HG02852 (cell line): ENCODE measurements around the gene AAR2.
A peak's percentile ranks its signal among the peaks of the same experiment; 100 is the strongest.

Experiments used
- ATAC-seq: cut with Tn5 transposase; IDR thresholded peaks from one replicate; pipeline ENCODE4 v1.9.1; 2021; ENCODE audit warnings: mild to moderate bottlenecking, moderate library complexity; ENCODE audit not compliant: unreplicated experiment

AAR2 gene, protein sequence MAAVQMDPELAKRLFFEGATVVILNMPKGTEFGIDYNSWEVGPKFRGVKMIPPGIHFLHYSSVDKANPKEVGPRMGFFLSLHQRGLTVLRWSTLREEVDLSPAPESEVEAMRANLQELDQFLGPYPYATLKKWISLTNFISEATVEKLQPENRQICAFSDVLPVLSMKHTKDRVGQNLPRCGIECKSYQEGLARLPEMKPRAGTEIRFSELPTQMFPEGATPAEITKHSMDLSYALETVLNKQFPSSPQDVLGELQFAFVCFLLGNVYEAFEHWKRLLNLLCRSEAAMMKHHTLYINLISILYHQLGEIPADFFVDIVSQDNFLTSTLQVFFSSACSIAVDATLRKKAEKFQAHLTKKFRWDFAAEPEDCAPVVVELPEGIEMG

DNA sequence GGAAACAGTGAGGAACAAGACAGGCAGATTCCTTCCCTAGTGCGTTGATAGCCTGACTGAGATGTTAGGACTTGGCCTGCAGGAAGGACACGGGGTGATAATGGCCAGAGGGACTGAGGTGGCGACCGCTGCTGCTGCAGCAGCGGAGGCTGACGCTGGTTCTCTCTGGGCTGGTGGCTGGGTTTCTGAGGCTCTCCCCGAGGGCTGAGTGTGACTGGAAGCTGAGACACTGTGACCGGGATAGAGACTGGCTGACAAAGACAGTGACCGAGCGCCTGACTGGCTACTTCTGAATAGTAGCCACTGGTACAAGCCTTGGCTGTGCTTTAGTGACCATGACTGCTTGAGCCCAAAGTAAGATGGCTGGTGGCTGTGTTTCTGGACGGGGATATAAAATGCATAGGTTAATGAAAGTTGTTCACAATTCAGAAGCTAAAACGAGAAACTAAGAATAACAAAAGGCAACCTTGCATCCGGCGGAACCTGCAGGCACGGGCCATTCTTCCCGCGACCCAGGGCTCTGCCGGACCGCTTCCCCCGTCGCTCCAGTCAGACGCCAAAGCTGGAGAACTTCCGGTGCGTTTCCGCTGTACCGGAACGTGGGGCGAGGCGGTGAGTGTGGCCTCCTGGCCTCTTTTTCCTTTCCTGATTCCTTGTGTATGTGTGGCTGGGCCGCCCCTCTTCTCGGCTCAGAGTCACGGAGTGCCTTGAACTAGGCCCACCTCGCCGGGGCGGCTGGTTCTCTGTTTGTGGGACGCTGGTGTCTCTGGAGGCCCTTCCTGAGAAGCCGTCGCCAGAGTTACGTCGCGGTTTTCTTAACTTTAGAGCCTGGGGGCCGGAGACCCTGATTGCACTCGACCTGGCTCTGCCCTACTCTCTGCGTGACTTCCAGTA, at the start of gene AAR2:
Gene AAR2, plus strand, starts transcription at position 587 of the 894 bp plus-strand sequence. CDS start 3,391 bp downstream, outside the sequence.
- peak; percentile 87 for ATAC-seq

DNA sequence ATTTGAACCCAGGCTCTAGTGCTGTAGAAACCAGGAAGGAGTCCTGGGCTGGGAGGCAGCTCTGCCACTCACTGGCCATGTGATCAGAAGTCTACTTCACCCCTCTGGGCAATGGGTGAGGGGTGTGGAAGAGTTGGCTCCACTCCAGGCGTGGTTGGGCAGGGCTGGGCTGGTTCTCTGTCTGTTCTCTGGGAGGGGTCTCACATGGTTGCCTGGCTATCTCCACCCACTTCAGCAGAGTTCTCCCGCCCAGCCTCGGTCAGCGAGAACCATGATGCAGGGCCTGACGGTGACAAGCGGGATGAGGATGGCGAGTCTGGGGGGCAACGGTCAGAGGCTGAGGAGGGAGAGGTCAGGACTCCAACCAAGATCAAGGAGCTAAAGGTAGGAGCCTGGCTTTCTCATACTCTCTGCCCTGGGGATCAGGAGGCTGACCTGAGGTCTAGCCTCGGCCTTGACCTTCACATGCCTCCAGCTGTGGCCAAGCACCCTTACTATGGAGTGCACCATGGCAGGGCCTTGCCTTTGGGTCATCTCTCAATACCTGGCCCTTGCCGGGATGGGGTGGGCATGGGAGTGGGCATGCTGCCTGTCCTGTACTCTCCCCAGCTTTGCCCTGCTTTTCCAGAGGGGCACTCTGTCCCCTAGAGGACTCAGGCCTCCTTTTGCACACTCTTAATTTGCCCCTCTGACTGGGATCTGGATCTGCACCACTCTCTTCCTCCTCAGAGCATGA, 42.1 kb upstream of the AAR2 start:
- ATAC-seq = no peak

DNA sequence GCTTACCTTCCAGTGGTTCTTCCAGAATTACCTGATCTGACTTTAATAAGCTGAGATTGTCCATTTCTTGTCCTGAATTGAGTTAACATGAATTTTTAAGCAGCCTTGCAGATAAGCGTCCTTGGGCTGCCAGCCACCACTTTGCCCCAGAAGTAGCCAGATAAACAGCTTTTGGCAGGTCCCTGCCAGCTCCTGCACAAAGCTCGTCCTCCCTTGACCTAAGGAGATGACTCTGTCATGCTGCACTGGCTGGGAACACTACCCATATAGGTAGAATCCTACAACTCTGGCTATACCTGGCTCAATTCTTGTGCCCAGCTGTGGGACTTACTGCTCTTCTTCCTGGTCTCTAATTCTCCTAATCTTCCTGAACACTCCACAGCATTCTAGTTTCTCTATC, 39.6 kb upstream of the AAR2 start:
- ATAC-seq = no peak

DNA sequence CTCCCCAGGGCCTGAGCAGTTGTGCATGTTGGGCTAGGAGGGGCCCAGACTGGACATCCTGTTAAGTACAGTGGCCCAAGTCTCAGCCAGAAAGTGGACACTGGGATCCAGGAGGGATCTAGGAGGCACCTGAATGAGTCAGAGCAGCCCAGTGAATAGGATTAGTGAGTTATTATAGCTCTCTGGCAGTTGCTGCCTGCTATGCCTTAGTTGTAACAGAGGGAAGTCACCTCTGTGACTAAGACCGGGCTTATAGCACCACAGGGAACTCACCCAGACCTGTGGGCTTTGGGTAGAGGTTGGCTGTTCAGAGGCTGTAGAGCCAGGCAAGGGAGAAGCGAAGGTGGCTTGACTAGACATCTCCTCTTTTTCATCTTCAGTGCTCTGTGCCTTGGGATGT, 39.0 kb upstream of the AAR2 start:
- ATAC-seq = no peak

DNA sequence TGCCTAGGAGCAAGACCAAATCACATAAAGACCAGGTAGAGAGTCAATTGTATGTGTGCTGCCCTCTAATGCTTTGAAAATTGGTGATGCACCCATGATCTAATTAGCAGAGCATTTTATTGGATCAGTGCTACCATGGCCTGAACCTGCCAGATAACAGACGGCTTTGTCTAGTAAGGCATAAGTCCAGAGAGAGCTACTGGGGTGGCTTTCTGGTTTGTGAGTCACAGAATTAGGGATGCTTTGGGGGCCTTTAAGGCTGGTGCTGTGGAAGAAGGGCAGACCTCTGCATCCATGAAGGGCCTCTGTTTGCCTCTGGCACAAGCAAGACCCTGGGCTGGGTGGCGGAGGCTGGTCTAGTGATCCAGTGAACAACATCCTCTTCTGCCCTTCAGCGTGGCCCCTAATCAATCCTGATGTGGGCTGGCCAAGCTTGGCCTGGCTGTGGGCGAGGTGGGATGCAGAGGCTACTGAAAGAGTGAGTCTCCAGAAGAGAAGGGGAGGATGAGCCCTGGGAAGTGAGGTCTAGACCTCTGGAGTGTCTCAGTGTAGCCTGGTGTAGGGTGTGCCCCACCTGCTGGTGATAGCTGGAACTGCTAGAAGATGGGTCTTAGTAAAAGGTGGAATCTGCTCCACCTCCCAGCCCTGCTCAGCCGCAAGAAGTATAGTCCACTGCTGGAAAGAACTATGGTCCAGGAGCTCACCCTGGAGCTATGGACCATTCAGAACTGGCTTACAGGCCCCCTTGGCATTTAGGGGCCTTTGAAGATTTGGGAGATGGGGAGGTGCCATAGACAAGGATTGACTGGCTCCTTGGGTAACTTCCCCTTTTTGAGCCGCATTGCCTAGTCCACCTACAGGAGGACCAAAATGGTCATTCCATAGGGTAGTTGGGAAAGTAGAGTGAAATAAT, 36.7 kb upstream of the AAR2 start:
- ATAC-seq = no peak

DNA sequence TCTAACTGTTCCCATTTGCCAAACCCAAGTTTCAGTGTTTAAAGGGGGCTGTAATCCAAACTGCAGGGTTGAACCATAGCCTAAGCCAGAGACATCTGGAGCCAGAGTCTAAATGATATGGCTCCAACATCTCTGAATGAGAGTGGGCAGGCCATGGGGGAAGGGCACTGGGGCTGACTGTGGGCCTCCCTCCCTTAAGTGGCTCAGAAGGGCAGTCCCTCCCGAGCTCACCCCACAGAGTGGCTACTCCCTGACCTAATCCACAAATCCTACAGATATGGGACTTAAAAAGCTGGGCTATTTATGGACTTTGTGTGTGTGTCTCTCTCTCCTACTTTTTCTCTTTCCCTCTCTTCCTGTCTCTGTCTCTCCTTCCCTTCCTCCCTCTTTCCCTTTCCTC, 35.8 kb upstream of the AAR2 start:
- no peak for ATAC-seq

DNA sequence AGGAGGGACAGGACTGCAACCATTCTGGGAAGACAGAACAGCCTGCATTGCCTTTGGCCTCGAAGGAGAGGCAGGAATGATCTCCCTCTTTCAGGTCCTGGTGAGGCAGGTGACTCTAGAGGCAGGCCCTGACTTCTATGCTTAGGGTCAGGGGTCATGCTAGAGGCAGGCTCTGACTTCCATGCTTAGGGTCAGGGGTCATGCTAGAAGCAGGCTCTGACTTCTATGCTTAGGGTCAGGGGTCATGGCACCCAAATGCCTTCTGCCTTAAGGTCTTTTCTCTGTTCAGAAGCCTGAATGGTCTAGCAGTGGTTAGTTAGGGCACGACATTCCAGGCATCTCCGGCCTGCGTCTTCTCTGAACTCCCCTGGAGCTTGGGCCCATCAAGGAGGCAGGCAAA, 35.1 kb upstream of the AAR2 start:
- ATAC-seq = no peak

DNA sequence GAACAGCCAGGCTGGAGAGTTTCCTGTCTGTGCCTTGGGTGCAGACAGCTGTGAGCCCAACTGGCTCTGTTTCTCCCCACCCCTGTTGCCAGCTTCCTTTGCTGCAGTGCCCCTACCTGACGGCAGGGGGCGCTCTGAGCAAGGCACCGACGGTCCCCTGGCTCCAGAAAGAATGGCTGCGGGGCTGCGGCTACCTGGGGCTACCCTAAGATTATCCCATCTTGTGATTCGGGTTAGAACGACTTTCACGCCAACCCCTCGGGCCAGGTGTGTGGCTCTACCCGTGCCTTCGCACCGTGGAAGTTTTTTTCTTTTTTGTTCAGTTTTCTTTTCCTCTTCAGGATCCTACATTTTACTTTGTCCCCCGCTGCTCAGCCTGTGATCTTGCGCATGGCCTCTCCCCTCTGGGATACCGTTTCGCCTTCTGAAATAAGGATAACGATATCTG, 33.4 kb upstream of the AAR2 start:
- ATAC-seq = no peak

DNA sequence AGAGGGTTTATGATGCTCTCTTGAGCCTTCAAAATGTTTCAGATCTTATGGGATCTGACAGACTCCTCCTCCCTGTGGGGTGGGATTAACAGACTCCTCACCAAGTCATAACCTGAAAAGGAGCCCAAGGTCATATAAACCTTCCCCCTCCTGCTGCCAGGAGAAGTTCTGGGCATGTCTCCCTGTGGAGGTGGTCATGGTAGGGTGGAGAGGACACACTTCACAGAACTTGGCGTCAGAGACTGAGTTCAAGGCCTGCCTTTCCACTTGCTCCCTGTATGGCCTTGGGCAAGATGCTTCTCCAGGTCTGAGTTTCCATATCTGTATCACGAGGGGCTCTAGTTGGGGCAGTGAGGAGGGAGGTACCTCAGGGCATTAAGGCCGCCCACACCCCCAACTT, 32.4 kb upstream of the AAR2 start:
- no peak for ATAC-seq

DNA sequence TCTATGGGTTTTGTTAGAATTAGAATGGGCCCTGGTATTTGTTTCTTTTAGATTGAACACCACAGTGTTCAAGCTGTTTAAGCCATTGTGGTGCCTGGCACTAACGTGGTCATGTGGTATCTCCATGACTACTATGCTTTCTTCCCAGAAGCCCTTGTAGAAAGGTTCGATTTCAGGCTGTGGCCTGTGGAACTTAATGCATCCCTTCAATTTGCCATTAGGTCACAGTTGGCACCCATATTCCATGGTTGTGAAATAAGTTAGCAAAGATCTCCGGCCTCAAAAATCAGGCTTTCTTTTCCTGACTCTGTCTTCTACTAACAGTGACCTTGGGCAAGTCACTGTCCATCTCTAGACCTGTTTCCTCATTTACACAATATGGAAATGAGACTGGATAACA, 31.3 kb upstream of the AAR2 start:
- no peak for ATAC-seq

DNA sequence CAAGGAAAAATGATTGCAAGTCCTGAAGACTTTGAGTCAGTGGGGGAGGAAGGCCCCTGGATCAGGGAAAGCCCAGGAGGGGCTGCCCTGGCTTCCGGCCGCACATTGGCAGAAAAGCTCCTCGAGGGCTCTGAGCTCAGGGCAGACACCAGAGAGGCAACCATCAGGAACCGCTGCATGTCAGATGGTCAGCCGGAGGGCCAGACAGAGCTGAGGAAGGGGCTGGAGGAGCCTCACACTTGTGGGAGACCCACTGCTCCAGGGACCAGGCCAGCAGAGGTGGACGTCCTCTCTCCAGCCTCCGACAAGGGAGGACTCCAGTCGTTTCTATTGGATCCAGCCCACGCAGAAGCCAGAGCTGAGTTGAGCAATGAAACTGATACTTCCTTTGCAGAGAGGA, 30.2 kb upstream of the AAR2 start:
- ATAC-seq = no peak

DNA sequence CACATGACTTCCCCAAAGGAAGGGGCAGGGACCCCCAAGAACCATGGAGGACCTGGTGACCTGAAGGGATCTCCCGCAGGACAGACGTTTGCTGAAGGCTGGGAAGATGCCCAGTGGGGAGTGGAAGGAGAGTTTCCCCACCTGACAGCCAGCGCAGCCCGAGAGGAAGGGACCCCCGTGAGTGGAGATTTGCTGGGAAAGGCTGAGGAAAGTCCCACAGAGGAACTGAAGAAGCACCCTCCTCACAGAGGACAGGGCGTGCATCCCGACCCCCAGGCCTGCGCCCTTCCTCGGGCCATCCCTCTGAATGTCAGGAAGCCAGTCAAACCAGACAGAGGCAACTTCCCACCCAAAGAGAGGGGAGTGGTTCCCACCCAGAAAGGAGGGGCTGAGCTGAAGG, 29.6 kb upstream of the AAR2 start:
- no peak for ATAC-seq

DNA sequence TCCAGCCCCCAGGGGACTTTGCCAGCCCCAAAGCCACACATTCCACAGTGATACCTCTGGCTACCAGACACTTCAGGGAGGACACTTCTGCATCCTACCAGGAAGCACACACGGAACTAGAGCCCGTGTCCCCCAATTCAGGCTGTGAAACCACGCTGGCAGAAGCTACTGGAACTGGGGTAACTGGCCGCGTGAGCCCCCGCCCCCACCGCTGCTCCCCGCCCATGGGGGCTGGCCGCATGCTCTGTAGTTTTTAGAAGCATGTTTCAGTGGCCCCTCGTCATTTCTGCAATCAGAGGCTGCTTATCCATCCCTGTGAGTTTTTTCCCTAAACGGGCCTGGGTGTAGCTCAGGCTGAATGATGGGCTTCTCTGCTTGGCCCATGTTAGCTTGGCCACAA, 28.7 kb upstream of the AAR2 start:
- no peak for ATAC-seq

DNA sequence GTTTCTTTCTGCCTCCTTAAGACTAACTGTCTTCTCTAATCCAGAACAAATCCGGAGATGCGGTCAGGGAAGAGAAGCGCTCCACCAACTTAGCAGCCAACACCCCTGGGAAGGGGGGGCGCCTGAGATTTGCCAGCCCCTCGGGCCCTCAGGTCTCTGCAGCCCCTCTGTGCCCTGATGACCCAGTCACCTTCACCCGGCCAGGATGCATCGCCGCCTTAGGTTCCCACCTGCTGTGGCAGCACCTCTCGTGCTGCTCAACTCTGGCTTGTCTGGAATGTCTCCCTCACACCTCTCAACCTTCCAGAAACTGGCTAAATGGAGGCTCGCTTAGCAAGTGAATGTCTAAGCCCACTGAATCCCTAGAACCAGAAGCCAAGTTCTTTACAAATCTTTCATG, 28.0 kb upstream of the AAR2 start:
- ATAC-seq = no peak

DNA sequence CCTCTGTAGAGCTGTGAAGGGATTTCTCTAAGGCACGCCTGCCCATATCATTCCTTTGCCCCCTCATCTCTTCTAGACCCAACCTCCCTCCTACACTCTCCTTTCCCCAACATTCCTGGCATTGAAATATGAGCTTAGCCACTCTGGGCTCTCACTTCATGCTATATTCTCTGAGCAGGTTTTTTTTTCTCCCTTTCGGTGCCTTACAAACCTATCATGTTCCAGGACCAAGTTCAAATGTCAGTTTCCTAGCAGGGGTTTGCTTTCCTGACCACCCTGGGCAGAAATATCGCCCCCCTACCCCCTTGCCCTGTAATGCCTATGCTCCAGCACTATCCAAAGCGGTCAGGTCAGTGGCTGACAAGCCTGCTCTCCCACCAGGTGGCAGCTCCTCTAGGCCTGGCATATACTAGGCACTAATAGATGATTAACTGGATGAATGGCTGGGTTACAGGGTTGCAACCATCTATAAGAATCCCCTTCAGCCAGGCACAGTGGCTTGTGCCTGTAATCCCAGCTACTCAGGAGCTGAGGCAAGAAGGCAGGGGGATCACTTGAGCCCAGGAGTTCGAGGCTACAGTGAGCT, 25.7 kb upstream of the AAR2 start:
- no peak for ATAC-seq

DNA sequence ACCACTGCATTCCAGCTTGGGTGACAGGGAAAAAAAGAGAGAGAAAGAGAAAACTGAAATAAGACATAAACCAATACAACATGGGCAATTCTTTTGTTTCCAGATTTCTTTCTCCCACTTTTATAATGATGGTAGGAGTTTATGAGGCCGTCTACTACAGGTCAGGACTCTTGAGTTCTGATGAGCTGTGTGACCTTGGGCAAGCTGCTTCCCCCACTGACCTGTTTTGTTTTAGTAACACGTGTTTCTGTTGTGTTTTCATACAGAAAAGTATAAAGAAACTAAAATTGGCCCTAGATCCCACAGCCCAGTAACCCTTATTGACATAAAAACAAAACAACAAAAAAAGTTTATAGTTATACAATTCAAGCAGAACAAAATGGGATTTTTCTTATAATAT, 22.9 kb upstream of the AAR2 start:
- no peak for ATAC-seq

DNA sequence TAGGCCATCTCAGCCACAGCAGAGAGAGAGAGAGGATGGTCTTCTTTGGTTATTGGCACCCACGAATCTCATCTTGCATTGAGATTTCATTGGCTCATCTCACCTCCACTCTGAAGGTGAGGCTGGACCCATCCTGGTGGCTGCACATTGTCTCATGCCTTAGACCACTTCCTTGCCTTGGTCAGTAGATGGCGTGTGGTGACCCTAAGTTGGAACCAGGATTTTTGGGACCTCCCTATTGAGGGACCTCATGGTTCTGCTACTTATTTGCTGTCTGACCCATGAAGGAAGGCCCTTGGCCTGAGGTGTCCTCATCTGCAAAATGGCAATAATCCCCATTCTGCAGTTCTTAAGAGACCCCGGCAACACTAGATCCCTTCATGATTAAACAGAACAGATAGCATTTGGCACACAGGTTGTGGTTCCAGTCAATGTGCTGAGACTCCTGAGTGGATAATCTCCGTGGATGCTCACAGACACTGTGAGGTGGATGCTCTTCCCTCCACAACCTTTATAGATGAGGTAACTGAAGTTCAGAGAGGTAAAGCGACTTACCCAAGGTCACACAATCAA, 21.5 kb upstream of the AAR2 start:
- no peak for ATAC-seq

DNA sequence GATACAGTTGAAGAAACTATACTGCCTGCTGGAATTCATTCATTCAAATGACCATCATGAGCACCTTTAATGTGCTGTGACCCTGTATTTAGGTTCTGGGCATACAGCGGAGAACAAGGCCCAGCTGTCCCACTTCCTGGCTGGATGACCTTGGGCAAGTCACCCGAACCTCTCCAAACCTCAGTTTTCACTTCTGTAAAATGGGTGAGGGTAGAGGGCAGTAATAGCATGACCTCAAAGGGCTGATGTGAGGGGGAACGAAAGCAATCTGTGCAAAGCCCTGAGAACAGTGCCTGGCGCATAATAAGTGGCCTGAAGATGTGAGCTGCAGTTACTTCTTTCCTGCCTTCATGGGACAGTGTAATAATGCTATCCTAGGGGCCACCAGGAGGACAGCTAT, 20.5 kb upstream of the AAR2 start:
- no peak for ATAC-seq

DNA sequence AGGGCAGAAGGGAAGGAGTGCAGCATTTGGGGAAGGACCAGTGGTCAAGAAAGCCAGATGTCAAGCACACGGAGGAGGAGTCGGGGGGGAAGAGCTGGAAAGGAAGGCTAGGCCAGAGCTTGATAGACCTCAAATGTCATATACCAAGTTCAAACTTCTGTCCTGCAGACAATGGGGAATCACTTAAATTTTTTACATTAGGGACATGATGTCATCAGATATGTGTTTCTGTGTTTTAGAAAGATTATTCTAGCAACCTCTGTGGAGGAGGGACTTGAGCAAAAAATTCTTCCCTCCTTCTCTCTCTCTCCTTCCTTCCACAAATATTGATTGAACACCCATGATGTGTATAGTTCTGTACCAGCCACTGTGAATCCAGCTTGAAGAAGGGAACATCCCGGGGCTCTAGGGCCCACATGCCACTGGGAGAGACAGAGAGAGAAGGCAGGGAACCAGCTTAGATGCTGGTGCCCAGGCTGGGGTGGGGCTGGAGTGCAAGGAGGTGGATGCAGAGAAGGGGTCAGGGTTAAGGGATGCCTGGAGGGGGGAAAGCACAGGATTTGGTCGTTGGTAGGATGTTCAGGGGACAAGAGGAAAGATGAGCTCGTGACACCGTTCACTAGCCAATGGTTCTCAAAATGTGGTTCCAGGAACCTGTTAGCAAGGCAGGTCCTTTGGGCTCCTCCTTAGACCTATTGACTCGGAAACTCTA, 19.8 kb upstream of the AAR2 start:
- no peak for ATAC-seq
